HEK293 (cell line): ENCODE measurements around the gene MVB12B.

ENCODE experiments used
- ATF2 ChIP-seq: fragments of 450-650 bp; formaldehyde crosslinking; IDR thresholded peaks from 2 replicates; pipeline ENCODE4 v1.5.1; 2016; ENCODE audit warnings: missing biosample characterization, missing genetic modification characterization, low read depth
- CTCF ChIP-seq: fragments of 450-650 bp; formaldehyde crosslinking; IDR thresholded peaks from 2 replicates; pipeline ENCODE4 v1.5.1; 2016; ENCODE audit warnings: missing biosample characterization, missing genetic modification characterization
- ZBTB20 ChIP-seq: fragments of 450-650 bp; formaldehyde crosslinking; IDR thresholded peaks from 2 replicates; pipeline ENCODE4 v1.5.1; 2016; ENCODE audit warnings: missing biosample characterization, missing genetic modification characterization
- ZNF140 ChIP-seq: fragments of 450-650 bp; formaldehyde crosslinking; IDR thresholded peaks from 2 replicates; pipeline ENCODE4 v1.5.1; 2016; ENCODE audit warnings: missing biosample characterization, missing genetic modification characterization
- ZNF175 ChIP-seq: fragments of 450-650 bp; formaldehyde crosslinking; IDR thresholded peaks from 2 replicates; pipeline ENCODE4 v1.5.1; 2016; ENCODE audit warnings: missing biosample characterization, missing genetic modification characterization
- ZNF221 ChIP-seq: fragments of 450-650 bp; formaldehyde crosslinking; IDR thresholded peaks from 2 replicates; pipeline ENCODE4 v1.5.1; 2017; ENCODE audit warnings: missing biosample characterization, missing genetic modification characterization, borderline replicate concordance
- ZNF248 ChIP-seq: fragments of 450-650 bp; formaldehyde crosslinking; IDR thresholded peaks from 2 replicates; pipeline ENCODE4 v1.5.1; 2017; ENCODE audit warnings: missing biosample characterization, missing genetic modification characterization
- ZNF704 ChIP-seq: fragments of 450-650 bp; formaldehyde crosslinking; IDR thresholded peaks from 2 replicates; pipeline ENCODE4 v1.5.1; 2016; ENCODE audit warnings: missing biosample characterization, missing genetic modification characterization

- no peak for TF ChIP-seq ZNF248
- no peak for TF ChIP-seq ZNF140 (tag by site-specific recombination)
- TF ChIP-seq CTCF (tag by site-specific recombination) = no peak
- no peak for TF ChIP-seq ZNF704 (tag by site-specific recombination)
- no peak for TF ChIP-seq ATF2 (tag by site-specific recombination)
- TF ChIP-seq ZNF175 (tag by site-specific recombination) = no peak
- TF ChIP-seq ZBTB20 (tag by site-specific recombination) = no peak
- no peak for TF ChIP-seq ZNF221 (tag by site-specific recombination)
These were observed 171.7 kb downstream of the MVB12B start for GRCh38 chr9:126498331-126498730.
